Measurements from ENCODE around the gene FXYD1.

FXYD1 gene

GRCh38 chr19:35165200-35166058, 26.8 kb downstream of the FXYD1 start:
- DNase-seq = no peak

DNA sequence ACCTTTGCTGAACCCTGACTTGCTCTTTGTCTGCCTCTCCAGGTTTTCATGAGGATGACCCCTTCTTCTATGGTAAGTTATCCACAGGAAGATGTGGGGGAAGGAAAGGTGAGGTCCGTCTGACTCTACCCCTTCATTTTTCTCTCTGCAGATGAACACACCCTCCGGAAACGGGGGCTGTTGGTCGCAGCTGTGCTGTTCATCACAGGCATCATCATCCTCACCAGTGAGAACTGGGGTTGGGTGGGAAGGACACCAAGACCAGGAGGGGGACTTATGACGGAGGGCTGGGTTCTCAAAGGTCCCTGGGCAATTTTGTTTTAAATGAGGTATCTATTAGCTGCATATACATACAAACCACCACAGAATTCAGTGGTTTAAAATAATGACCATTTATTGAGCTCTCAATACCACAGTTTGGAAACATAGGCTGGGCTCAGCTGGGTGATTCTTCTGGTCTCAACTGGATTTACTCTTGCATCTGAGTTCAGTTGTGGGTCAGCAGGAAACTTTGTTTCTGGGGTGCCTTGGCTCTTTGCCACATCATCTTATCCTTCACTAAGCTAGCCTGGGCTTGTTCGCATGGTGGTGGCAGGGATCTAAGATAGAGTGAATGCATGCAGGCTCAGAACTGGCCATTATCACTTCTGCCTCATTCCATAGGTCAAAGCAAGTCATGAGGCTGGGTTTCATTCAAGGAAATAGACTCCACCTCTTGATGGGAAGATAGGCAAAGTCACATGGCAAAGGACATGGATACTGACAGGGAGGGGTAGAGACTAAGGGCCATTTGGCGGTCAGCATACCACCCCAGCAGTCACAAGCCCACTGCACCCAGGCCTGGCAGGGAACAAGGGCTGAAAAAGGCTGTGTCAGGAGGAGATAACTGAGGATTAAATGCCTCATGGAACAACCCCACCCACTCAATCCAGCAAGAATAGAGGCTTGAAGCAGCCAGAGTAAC, 27.8 kb downstream of the FXYD1 start:
- no peak for DNase-seq

- DNase-seq = no peak
Observed at GRCh38 chr19:35167251-35168119, 28.9 kb downstream of the FXYD1 start.

- DNase-seq = no peak
Observed at GRCh38 chr19:35168196-35168595, 29.6 kb downstream of the FXYD1 start.

DNA sequence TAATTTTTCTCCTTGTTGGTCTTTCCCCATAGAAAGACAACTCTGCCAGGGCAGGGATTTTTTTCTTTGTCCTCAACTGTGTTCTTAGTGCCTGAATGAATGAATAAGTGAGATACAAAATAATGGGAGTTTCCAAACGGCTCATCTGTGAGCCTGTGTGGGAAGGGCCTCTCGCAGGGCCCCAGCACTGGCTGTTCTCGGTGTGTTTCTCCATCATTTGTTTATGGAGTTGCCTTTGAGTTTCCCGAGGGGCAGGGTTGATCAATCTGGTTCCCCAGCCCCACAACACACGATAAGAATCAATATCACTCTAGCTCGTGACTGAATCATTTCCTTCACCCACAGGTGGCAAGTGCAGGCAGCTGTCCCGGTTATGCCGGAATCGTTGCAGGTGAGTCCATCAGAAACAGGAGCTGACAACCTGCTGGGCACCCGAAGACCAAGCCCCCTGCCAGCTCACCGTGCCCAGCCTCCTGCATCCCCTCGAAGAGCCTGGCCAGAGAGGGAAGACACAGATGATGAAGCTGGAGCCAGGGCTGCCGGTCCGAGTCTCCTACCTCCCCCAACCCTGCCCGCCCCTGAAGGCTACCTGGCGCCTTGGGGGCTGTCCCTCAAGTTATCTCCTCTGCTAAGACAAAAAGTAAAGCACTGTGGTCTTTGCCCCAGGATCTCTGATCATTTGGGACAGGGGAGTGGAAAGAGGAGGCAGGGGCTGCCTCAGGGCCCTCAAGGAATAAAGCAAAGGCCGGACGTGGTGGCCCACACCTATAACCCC, 30.8 kb downstream of the FXYD1 start:
- no peak for DNase-seq

DNA sequence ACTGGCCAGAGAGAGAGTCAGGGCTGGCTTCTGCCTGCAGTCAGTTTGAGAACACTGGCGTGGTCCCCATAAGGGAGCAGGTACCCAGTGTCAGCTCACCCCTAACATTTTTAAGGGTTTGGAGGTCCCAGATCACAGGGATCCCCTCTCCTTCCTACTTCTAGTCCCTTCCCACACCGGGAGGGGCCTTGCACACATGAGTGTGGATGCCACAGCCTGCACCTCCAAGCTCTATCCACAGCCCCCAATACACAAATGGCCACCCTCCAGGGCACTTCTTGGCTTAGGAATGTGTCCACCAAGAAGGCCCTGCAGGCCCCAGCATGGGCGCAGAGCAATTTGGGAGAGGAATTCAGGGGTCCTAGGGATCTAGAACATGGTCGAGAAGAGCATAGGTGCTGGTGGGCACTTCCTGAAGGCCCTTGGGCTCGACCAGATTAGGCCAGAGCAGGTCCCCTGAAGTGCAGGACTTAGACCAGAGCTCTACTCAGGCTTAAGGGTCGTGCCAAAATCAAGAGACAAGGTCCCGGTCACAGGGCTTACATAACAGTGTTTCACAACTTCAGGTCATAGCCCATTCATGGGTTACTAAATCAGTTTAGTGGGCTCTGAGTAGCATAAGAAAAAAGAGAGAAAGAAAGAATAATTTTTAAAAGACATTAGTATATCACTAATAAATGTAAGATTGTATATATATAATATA, 31.9 kb downstream of the FXYD1 start:
- no peak for DNase-seq

GRCh38 chr19:35171730-35172129, 33.1 kb downstream of the FXYD1 start:
- DNase-seq = no peak

- DNase-seq = no peak
Observed at GRCh38 chr19:35174226-35174625, 35.6 kb downstream of the FXYD1 start.

DNA sequence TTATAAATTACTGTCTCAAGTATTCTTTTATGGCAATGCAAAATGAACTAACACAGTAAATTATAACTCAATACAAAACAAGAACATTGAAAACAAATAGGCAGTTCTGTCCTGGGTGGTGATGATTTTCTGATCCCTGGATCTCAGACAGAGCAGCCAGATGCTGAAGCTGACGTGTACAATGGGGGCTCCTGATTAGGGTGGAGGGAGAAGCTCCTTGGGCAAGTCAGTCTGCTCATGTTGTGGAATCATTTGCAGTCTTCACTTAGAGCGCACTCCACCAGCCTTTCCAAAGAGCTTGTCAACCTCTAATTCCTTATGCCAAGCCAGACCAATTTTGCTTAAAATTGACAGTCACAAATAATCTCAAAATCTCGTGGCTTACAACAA, 37.6 kb downstream of the FXYD1 start:
- no peak for DNase-seq

DNA sequence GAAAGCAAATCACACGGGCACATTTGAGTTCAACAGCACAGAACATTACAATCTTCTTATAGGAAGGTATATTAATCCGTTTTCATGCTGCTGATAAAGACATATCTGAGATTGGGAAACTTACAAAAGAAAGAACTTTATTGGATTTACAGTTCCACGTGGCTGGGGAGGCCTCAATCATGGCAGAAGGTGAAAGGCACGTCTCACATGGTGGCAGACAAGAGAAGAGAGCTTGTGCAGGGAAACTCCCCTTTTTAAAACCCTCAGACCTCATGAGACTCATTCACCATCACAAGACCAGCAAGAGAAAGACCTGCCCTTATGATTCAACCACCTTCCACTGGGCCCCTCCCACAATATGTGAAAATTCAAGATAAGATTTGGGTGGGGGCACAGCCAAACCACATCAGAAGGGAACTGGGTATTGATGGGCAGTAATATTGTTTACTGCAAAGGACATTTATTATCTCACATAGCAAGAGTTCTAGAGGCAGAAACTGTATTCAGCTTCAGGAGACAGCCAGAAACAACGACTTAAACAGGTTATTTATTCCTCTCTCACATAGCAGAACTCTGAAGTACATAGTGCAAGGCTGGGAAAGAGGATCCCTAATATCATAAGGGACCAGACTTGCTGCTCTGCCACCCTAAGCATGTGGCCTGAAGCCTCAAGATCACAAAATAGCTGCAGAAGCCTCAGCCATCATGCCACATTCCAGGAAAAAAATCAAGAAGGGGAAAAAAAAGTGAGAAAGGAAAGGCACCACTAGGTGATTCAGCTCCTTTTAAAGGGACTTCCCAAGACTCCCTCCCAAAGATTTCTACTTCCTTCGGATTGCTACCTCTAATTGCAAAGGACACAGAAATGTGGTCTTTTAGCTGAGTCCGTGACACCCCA, 39.0 kb downstream of the FXYD1 start:
- DNase-seq = no peak

DNA sequence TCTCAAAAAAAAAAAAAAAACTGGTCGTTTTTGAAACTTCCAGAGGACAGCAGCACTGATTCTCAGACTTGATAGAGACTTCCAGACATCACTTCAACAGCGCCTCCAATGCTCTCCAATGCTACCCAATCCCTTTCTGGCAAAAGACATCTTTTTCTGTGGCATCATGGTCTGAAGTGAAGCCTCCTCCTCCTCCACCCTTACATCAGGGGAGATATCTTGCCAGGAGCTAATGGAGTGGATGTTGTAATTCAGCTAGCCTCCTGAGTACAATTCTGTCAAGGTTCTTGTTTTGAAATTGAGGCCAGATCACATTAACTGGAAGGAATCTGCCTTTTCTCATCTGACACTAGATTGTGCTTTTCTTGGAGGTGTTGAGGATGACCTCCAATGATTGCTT, 40.1 kb downstream of the FXYD1 start:
- DNase-seq = no peak

- DNase-seq = no peak
Observed at GRCh38 chr19:35179830-35180229, 41.2 kb downstream of the FXYD1 start.

DNA sequence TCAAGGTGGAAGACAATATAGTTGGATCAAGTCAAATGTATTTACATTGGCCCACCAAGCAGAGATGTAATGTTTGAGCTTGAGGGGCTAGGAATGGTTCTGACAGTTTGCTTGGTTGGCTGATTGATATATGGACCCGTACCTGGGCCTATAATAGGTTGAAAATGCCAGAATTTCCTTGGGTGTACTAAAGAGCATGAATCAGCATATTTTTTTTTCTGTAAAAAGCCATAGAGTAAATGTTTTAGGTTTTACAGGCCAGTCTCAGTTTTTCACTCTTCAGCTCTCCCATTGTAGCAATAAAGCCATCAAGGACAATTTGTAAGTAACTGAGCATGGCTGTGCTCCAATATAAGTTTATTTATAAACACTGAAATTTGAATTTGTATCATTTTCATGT, 42.8 kb downstream of the FXYD1 start:
- no peak for DNase-seq

DNA sequence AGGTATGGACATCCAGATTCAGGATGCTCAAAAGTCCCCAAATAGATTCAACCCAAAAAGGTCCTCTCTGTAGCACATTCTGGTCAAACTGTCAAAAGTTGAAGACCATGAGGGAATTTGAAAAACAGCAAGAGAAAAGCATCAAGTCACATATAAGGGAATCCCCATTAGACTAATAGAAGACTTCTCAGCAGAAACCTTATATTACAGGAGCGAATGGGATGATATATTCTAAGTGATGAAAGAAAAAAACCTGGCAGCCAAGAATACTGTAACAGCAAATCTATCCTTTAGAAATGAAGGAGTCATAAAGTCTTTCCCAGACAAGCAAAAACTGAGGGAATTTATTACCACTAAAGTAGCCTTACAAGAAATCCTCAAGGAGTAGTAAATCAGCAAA, 45.6 kb downstream of the FXYD1 start:
- DNase-seq = no peak

DNA sequence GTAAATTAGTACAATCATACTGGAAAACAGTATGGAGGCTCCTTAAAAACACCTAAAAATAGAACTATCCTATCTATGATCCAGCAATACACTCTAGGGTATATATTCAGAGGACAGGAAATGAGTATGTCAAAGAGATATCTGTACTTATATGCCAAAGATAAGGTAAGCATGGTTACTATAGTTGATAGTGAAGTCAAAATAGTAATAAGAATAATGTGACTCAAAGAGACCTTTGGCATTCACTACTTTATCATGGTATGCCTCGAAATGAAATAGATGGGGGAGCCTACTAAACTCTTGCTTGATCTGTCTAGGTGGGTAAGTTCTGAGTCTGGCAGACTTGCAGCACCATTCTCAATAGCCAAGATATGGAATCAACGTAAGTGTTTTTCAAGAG, 46.3 kb downstream of the FXYD1 start:
- no peak for DNase-seq
